ENCODE measurements around the gene ANGPTL1. TPM values are rescaled to one million over a fixed set of nuclear protein-coding genes. Genes with fewer than 3 reads are reported as not detected.

Gene ANGPTL1
- total RNA-seq, 4 donors from 2014 or later, result 152 to 317 (median 184) TPM

DNA sequence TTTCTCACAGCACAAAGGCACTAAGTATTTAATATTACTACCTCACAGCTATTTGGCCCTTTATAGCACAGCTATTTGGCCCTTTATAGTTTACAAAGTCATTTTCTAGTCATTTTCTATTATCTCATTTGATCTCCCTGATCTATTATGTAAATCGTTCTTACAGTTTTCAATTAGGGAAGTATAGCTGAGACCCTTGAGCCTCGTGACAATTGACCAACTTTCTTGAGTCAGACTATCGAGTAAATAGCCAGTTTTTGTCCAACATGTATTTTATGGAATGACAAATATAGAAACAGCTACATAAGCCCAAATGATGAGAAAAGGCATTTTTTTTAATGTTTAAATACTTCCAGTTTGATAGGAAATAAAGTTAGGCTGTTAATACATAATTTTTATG lies 7.0 kb upstream of the ANGPTL1 start:
- H3K27me3 ChIP-seq, result no peaks in the 10 kb centered on the region
- no peak for ATAC-seq

GRCh38 chr1:178875936-178876335 lies 5.1 kb upstream of the ANGPTL1 start:
- no peaks in the 10 kb centered on the region for H3K9me3 ChIP-seq
- no peak overlapping the region for H3K4me3 ChIP-seq
- no peaks in the 10 kb centered on the region for H3K36me3 ChIP-seq
- H3K4me1 ChIP-seq, result peaks cover 2 to 21% (median 5%) of the 10 kb centered on the region in 3 donors
- no peak overlapping the region for H3K27ac ChIP-seq
- TF ChIP-seq CTCF (IDR thresholded peaks at IDR 0.05) (no peak), POLR2AphosphoS5 (IDR thresholded peaks at IDR 0.05) (no peak), POLR2A (IDR thresholded peaks at IDR 0.05) (no peak), EP300 (IDR thresholded peaks at IDR 0.05) (no peak)
- no peak for ATAC-seq
- no peaks in the 10 kb centered on the region for H3K27me3 ChIP-seq

More for the DNA sequence above, 7.0 kb upstream of the ANGPTL1 start:
- no peak for TF ChIP-seq POLR2A (IDR thresholded peaks at IDR 0.05)
- TF ChIP-seq CTCF (IDR thresholded peaks at IDR 0.05), result no peak
- TF ChIP-seq POLR2AphosphoS5 (IDR thresholded peaks at IDR 0.05), result no peak
- no peak for TF ChIP-seq EP300 (IDR thresholded peaks at IDR 0.05)
- 82 to 93% methylated on average over 2 to 3 of the region's 3 CpGs for WGBS, 2 donors (ENCODE audit: low coverage in 1 of 2)
- Histone ChIP-seq H3K4me3 (no peak overlapping the region), H3K4me1 (peaks cover 0 to 2% (median 0%) of the 10 kb centered on the region in 3 donors), H3K36me3 (no peaks in the 10 kb centered on the region), H3K27ac (no peak overlapping the region), H3K9me3 (no peaks in the 10 kb centered on the region)

- H3K27me3 ChIP-seq, result no peaks in the 10 kb centered on the region
- no peak overlapping the region for H3K27ac ChIP-seq
- no peaks in the 10 kb centered on the region for H3K36me3 ChIP-seq
- WGBS, 2 donors (ENCODE audit: low coverage in 1 of 2), result 84 to 95% methylated on average over 2 of the region's 2 CpGs
- no peak overlapping the region for H3K4me3 ChIP-seq
- H3K4me1 ChIP-seq, result peaks cover 2 to 22% (median 5%) of the 10 kb centered on the region in 3 donors
- H3K9me3 ChIP-seq, result no peaks in the 10 kb centered on the region
- no peak for ATAC-seq
- TF ChIP-seq POLR2AphosphoS5 (IDR thresholded peaks at IDR 0.05), result no peak
- no peak for TF ChIP-seq POLR2A (IDR thresholded peaks at IDR 0.05)
- TF ChIP-seq EP300 (IDR thresholded peaks at IDR 0.05), result no peak
- TF ChIP-seq CTCF (IDR thresholded peaks at IDR 0.05), result no peak
Measured at GRCh38 chr1:178874966-178875365, 4.1 kb upstream of the ANGPTL1 start.

DNA sequence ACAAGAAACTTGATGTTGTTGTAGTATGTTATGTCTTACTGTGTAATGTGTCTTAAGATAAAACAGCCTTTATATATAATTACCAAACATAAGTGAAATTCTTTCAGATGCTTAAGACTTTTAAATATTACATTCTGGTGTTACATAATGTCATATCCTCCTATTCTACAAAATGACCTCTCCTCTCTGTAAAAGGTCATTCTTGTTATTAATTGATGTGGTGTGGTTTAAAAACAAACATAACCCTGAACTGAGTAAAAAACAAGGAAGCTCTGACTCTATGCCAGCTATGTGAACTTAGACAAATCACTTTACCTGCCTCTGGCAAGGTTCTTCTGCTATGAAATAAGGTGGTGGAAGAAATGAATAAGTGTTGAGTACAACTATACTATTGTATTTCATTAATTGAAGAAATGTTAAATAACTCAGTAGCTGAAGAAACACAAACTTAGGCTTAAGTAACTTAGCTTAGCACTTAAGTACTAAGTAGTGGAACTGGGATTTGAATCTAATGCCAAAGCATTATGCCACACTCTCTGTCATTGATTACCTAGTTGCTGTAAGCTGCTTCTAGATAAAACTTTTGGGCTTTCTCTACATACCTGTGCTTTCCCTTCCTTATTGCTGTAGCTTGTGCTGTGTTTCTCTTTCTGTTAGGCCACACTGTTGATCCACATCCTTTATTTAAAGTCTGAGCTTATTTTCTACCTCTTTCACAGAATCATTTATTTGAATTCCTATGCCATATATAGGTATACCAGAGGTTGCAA lies 859 bp upstream of the ANGPTL1 start:
- TF ChIP-seq POLR2AphosphoS5 (IDR thresholded peaks at IDR 0.05) (no peak), POLR2A (IDR thresholded peaks at IDR 0.05) (no peak), CTCF (IDR thresholded peaks at IDR 0.05) (no peak), EP300 (IDR thresholded peaks at IDR 0.05) (no peak)
- no peaks in the 10 kb centered on the region for H3K36me3 ChIP-seq
- H3K9me3 ChIP-seq, result no peaks in the 10 kb centered on the region
- H3K4me1 ChIP-seq, result peaks cover 2 to 27% (median 5%) of the 10 kb centered on the region in 3 donors
- H3K4me3 ChIP-seq, result peak overlapping the region; percentile 14 to 88
- peak overlapping the region; percentile 75 to 96 (median 78) for H3K27ac ChIP-seq
- no peaks in the 10 kb centered on the region for H3K27me3 ChIP-seq
- no peak for ATAC-seq

- Histone ChIP-seq H3K9me3 (no peaks in the 10 kb centered on the region), H3K4me3 (peak overlapping the region; percentile 48 to 88), H3K36me3 (peaks cover 0 to 6% of the 10 kb centered on the region in 2 donors), H3K27ac (peak overlapping the region; percentile 75 to 96 (median 78)), H3K27me3 (no peaks in the 10 kb centered on the region), H3K4me1 (peaks cover 2 to 41% (median 5%) of the 10 kb centered on the region in 3 donors)
- 19 to 30% methylated on average over 1 of the region's 1 CpG for WGBS, 2 donors (ENCODE audit: low coverage in 1 of 2)
- no peak for ATAC-seq
- TF ChIP-seq EP300 (IDR thresholded peaks at IDR 0.05) (no peak), POLR2A (IDR thresholded peaks at IDR 0.05) (no peak), CTCF (IDR thresholded peaks at IDR 0.05) (no peak), POLR2AphosphoS5 (IDR thresholded peaks at IDR 0.05) (no peak)
Measured at GRCh38 chr1:178870221-178870620, 656 bp downstream of the ANGPTL1 start.
